Glutamatergic neuron (in vitro differentiated cells): ENCODE data around the gene CRP. TPM values are rescaled to one million over a fixed set of nuclear protein-coding genes. Genes with fewer than 3 reads are reported as not detected.

Source experiments
- DNase-seq: peaks from one replicate; pipeline ENCODE4 v3.0.0; 2022
- H3K27ac Mint-ChIP-seq: one replicate; pipeline ENCODE4 v1.8.0; 2020; ENCODE audit warnings: mild to moderate bottlenecking, mixed read lengths, inconsistent platforms; ENCODE audit not compliant: unreplicated experiment
- H3K27me3 Mint-ChIP-seq: one replicate; pipeline ENCODE4 v1.8.0; 2020; ENCODE audit warnings: mild to moderate bottlenecking, moderate library complexity, mixed read lengths, inconsistent platforms; ENCODE audit not compliant: unreplicated experiment
- H3K36me3 Mint-ChIP-seq: one replicate; pipeline ENCODE4 v1.8.0; 2020; ENCODE audit warnings: mild to moderate bottlenecking, mixed read lengths, inconsistent platforms; ENCODE audit not compliant: unreplicated experiment
- H3K4me1 Mint-ChIP-seq: one replicate; pipeline ENCODE4 v1.8.0; 2020; ENCODE audit warnings: mild to moderate bottlenecking, low read depth, mixed read lengths, inconsistent platforms; ENCODE audit not compliant: unreplicated experiment
- H3K4me3 Mint-ChIP-seq: one replicate; pipeline ENCODE4 v1.8.0; 2020; ENCODE audit warnings: mild to moderate bottlenecking, mixed read lengths, inconsistent platforms; ENCODE audit not compliant: unreplicated experiment
- H3K9me3 Mint-ChIP-seq: one replicate; pipeline ENCODE4 v1.8.0; 2020; ENCODE audit warnings: mild to moderate bottlenecking, moderate library complexity, mixed read lengths, inconsistent platforms; ENCODE audit not compliant: unreplicated experiment
- total RNA-seq: library from RNA; stranded (reverse); fragmentation: NEBNext Ultra II Directional; extraction: Animal tissue kit (Norgen Biotek cat#: 25700); gene quantifications from one replicate; pipeline ENCODE4 v1.2.1, GENCODE V29; 2021; ENCODE audit not compliant: unreplicated experiment
- TF ChIP-seq, protein P1 (sequence below): fragments of 200-600 bp; sonication (generic); IDR thresholded peaks from one replicate; pipeline ENCODE4 v1.5.0; 2021; ENCODE audit not compliant: partially characterized antibody, unreplicated experiment

Gene CRP
- total RNA-seq, 1 donor from 2014 or later = not detected

DNA sequence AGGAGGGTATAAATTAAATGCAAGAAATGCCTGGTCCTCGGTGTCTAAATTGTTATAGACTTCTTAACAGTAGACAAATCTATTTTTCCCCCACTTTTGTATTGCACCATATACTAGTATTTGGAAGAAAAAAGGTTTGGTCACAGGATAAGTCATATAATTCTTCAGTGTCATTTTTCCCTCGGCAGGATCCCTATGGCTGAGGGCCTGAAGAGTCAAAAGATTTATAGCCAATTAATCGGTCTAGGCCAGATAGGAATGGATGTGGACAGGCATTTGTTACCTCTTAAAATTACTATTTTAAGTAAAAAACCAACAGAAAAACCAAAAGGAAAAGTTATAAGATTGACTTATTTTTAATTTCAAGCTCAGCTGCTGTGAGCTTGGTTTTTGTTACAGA lies 45.6 kb downstream of the CRP start:
- H3K36me3 Mint-ChIP-seq = peaks cover 4% of the 10 kb centered on the region

DNA sequence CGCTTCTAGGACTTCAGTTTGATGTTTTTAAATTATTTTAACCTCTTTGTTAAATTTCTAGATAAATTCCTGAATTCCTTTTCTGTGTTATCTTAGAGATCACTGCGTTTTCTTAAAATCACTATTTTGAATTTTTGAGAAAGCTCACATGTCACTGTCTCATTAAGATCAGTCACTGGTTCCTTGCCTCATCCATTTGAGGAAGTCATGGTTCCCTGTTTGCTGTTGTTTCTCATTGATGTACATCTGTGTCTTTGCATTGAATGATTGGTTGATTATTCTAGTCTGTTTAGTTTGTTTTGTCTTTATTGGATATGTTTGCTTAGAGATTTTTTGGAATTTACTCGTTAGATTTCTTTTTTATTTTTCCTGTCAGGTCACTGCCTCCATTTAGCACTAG lies 50.1 kb downstream of the CRP start:
- Mint-ChIP-seq H3K36me3 (peaks cover 4% of the 10 kb centered on the region), H3K27me3 (no peaks in the 10 kb centered on the region), H3K9me3 (no peaks in the 10 kb centered on the region), H3K4me3 (no peak overlapping the region), H3K27ac (no peak overlapping the region), H3K4me1 (no peaks in the 10 kb centered on the region)
- TF ChIP-seq, protein P1, sequence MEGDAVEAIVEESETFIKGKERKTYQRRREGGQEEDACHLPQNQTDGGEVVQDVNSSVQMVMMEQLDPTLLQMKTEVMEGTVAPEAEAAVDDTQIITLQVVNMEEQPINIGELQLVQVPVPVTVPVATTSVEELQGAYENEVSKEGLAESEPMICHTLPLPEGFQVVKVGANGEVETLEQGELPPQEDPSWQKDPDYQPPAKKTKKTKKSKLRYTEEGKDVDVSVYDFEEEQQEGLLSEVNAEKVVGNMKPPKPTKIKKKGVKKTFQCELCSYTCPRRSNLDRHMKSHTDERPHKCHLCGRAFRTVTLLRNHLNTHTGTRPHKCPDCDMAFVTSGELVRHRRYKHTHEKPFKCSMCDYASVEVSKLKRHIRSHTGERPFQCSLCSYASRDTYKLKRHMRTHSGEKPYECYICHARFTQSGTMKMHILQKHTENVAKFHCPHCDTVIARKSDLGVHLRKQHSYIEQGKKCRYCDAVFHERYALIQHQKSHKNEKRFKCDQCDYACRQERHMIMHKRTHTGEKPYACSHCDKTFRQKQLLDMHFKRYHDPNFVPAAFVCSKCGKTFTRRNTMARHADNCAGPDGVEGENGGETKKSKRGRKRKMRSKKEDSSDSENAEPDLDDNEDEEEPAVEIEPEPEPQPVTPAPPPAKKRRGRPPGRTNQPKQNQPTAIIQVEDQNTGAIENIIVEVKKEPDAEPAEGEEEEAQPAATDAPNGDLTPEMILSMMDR = no peak
- no peak for DNase-seq

More for the DNA sequence above, 45.6 kb downstream of the CRP start:
- H3K4me1 Mint-ChIP-seq = no peaks in the 10 kb centered on the region
- H3K9me3 Mint-ChIP-seq = no peaks in the 10 kb centered on the region
- H3K27ac Mint-ChIP-seq = no peak overlapping the region
- TF ChIP-seq, protein P1 = no peak
- DNase-seq = no peak
- no peaks in the 10 kb centered on the region for H3K27me3 Mint-ChIP-seq
- no peak overlapping the region for H3K4me3 Mint-ChIP-seq

DNA sequence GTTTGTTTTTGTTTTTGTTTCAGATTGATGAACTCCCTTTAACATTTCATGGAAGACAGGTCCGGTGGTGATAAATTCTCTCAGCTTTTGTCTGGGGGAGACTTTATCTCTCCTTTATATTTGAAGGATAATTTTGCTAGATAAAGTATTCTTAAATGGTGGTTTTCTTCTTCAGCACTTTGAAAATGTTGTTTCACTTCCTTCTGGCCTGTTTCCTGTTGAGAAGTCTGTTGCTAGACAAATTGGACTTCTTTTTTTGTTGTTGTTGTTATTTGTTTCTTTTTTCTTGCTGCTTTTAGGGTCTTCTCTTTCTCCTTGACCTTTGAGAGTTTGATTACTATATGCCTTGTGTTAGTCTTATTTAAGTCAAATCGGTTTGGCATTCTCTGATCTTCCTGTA lies 50.8 kb downstream of the CRP start:
- H3K36me3 Mint-ChIP-seq = peaks cover 4% of the 10 kb centered on the region
- H3K9me3 Mint-ChIP-seq = no peaks in the 10 kb centered on the region
- H3K27ac Mint-ChIP-seq = no peak overlapping the region
- H3K4me3 Mint-ChIP-seq = no peak overlapping the region
- H3K4me1 Mint-ChIP-seq = no peaks in the 10 kb centered on the region
- TF ChIP-seq, protein P1 = no peak
- DNase-seq = no peak
- no peaks in the 10 kb centered on the region for H3K27me3 Mint-ChIP-seq

Other genes with a start within 250 kb of the CRP start
- not detected for gene OR10J5, start 178.6 kb downstream of the CRP start, total RNA-seq
- not detected for gene APCS, start 126.8 kb downstream of the CRP start, total RNA-seq
- 11.6 TPM for gene DUSP23, start 66.4 kb upstream of the CRP start, total RNA-seq
- gene FCRL6, start 87.8 kb upstream of the CRP start, total RNA-seq = not detected
- not detected for gene SLAMF8, start 112.3 kb upstream of the CRP start, total RNA-seq
- not detected for gene VSIG8, start 148.1 kb upstream of the CRP start, total RNA-seq
- gene CFAP45, start 185.6 kb upstream of the CRP start, total RNA-seq = 0.49 TPM
- 160 TPM for gene TAGLN2, start 210.9 kb upstream of the CRP start, total RNA-seq
- 23.4 TPM for gene IGSF9, start 231.0 kb upstream of the CRP start, total RNA-seq
- not detected for gene SLAMF9, start 239.6 kb upstream of the CRP start, total RNA-seq